Stimulated activated CD4-positive, alpha-beta T cell treated with anti-CD3 and anti-CD28 coated beads, Interleukin-4, amount 100 ng/mL, for 48 hours (primary cell): ENCODE measurements around the gene GPC6.

Experiments
- DNase-seq, 2 donors: peaks; one replicate each; pipeline ENCODE4 v3.0.0-alpha.2; 2020; ENCODE audit warnings: low read depth in 2 of 2

Gene GPC6

GRCh38 chr13:93922063-93922855, 695.7 kb downstream of the GPC6 start:
- no peak for DNase-seq

GRCh38 chr13:93925990-93926389, 699.4 kb downstream of the GPC6 start:
- DNase-seq, result no peak

GRCh38 chr13:93926425-93926824, 699.8 kb downstream of the GPC6 start:
- DNase-seq, result no peak

- DNase-seq, result no peak
These were observed 700.8 kb downstream of the GPC6 start for GRCh38 chr13:93927431-93927830.

GRCh38 chr13:93932901-93933300, 706.3 kb downstream of the GPC6 start:
- no peak for DNase-seq

- DNase-seq, result no peak
These were observed 710.3 kb downstream of the GPC6 start for GRCh38 chr13:93936901-93937300.

GRCh38 chr13:93941444-93941843, 714.8 kb downstream of the GPC6 start:
- no peak for DNase-seq

- DNase-seq, result no peak
These were observed 715.4 kb downstream of the GPC6 start for GRCh38 chr13:93942016-93942415.

- no peak for DNase-seq
These were observed 719.0 kb downstream of the GPC6 start for GRCh38 chr13:93945621-93946020.

GRCh38 chr13:93946994-93947393, 720.4 kb downstream of the GPC6 start:
- DNase-seq, result no peak

GRCh38 chr13:93947651-93948050, 721.0 kb downstream of the GPC6 start:
- DNase-seq, result no peak

- DNase-seq, result no peak
These were observed 721.7 kb downstream of the GPC6 start for GRCh38 chr13:93948162-93948922.

- no peak for DNase-seq
These were observed 724.5 kb downstream of the GPC6 start for GRCh38 chr13:93951108-93951507.

- DNase-seq, result no peak
These were observed 725.3 kb downstream of the GPC6 start for GRCh38 chr13:93951951-93952350.

- DNase-seq, result no peak
These were observed 727.2 kb downstream of the GPC6 start for GRCh38 chr13:93953841-93954240.

- no peak for DNase-seq
These were observed 729.3 kb downstream of the GPC6 start for GRCh38 chr13:93955904-93956303.

- no peak for DNase-seq
These were observed 729.8 kb downstream of the GPC6 start for GRCh38 chr13:93956426-93956825.

- DNase-seq, result no peak
These were observed 730.8 kb downstream of the GPC6 start for GRCh38 chr13:93957371-93957770.

GRCh38 chr13:93959796-93960533, 733.4 kb downstream of the GPC6 start:
- no peak for DNase-seq

GRCh38 chr13:93963266-93964145, 736.9 kb downstream of the GPC6 start:
- DNase-seq, result no peak

GRCh38 chr13:93964146-93964512, 737.5 kb downstream of the GPC6 start:
- DNase-seq, result no peak

- no peak for DNase-seq
These were observed 739.0 kb downstream of the GPC6 start for GRCh38 chr13:93965587-93965986.
